AG20443 (cell line): ENCODE results near the gene CPED1.
A peak's percentile ranks its signal among the peaks of the same experiment; 100 is the strongest.
"Not testable (repeated sequence)": the region's sequence is repeated elsewhere in the genome, so short reads cannot be mapped to it uniquely, and the experiment has no call there.

ENCODE experiments used
- DNase-seq: peaks from one replicate; pipeline ENCODE4 v3.0.0; 2012; ENCODE audit warnings: low spot score, mixed read lengths

Gene CPED1

GRCh38 chr7:120981888-120982615 is 6.5 kb upstream of the CPED1 start:
- peak; percentile 21 for DNase-seq

- DNase-seq = not testable (repeated sequence)
Measured at GRCh38 chr7:120983592-120983991, 4.9 kb upstream of the CPED1 start.

GRCh38 chr7:120984406-120984805 is 4.1 kb upstream of the CPED1 start:
- no peak for DNase-seq

- no peak for DNase-seq
Measured at GRCh38 chr7:120985130-120985758, 3.3 kb upstream of the CPED1 start.

GRCh38 chr7:120985839-120986238 is 2.7 kb upstream of the CPED1 start:
- no peak for DNase-seq

- DNase-seq = no peak
Measured at GRCh38 chr7:120986650-120987049, 1.9 kb upstream of the CPED1 start.

- DNase-seq = no peak
Measured at GRCh38 chr7:120987280-120987679, 1.2 kb upstream of the CPED1 start.

GRCh38 chr7:120987683-120988590 is 574 bp upstream of the CPED1 start:
- DNase-seq = peak; percentile 92

GRCh38 chr7:120989257-120990220 is 1.0 kb downstream of the CPED1 start:
- no peak for DNase-seq

- DNase-seq = no peak
Measured at GRCh38 chr7:120990468-120991118, 2.1 kb downstream of the CPED1 start.

- no peak for DNase-seq
Measured at GRCh38 chr7:120991161-120991560, 2.6 kb downstream of the CPED1 start.

GRCh38 chr7:120991581-120991980 is 3.1 kb downstream of the CPED1 start:
- DNase-seq = peak; percentile 18

- DNase-seq = no peak
Measured at GRCh38 chr7:120992272-120992964, 3.9 kb downstream of the CPED1 start.

GRCh38 chr7:120992965-120993494 is 4.5 kb downstream of the CPED1 start:
- no peak for DNase-seq

- peak; percentile 45 for DNase-seq
Measured at GRCh38 chr7:120993553-120994191, 5.2 kb downstream of the CPED1 start.

- no peak for DNase-seq
Measured at GRCh38 chr7:120994512-120995410, 6.2 kb downstream of the CPED1 start.

GRCh38 chr7:120995654-120996053 is 7.1 kb downstream of the CPED1 start:
- DNase-seq = no peak

- DNase-seq = peak; percentile 60
Measured at GRCh38 chr7:120996333-120996987, 7.9 kb downstream of the CPED1 start.
